ENCODE results near the gene SEC14L6. TPM values are rescaled to one million over a fixed set of nuclear protein-coding genes. Genes with fewer than 3 reads are reported as not detected.
"Not testable (repeated sequence)": the region's sequence is repeated elsewhere in the genome, so short reads cannot be mapped to it uniquely, and the experiment has no call there.

SEC14L6 gene
- total RNA-seq, 1 donor from 2014 or later: not detected

- no peak for DNase-seq (ENCODE audit: extremely low spot score in 2 of 2)
- Histone ChIP-seq H3K4me3 (no peak overlapping the region), H3K27ac (no peak overlapping the region), H3K4me1 (no peaks in the 10 kb centered on the region), H3K9me3 (no peaks in the 10 kb centered on the region), H3K27me3 (no peaks in the 10 kb centered on the region), H3K36me3 (no peaks in the 10 kb centered on the region)
- TF ChIP-seq POLR2AphosphoS5 (IDR thresholded peaks at IDR 0.05; ENCODE audit: insufficient read depth in 1 of 2, low read depth in 1 of 2) (no peak), POLR2A (IDR thresholded peaks at IDR 0.05) (no peak), CTCF (IDR thresholded peaks at IDR 0.05) (no peak)
- intact Hi-C loops (cut with DNase I): no loop called here
Observed at GRCh38 chr22:30568137-30568805, 21.7 kb upstream of the SEC14L6 start.

DNA sequence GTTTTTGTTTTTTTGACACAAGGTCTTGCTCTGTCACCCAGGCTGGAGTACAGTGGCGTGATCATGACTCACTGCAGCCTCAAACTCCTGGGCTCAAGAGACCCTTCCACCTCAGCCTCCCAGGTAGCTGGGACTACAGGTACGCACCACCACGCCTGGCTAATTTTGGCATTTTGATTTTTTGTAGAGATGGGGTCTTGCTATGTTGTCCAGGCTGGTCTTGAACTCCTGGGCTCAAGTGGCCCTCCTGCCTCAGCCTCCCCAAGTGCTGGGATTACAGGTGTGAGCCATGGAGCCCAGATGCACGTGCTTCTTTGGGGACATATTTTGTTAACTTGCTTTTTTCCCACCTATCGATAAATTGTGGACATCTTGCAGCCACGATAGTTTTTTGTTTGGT, 20.7 kb upstream of the SEC14L6 start:
- intact Hi-C loops (cut with DNase I); H3K4me3 ChIP-seq; DNase-seq (ENCODE audit: extremely low spot score in 2 of 2): not testable (repeated sequence)

GRCh38 chr22:30566125-30566524, 19.6 kb upstream of the SEC14L6 start:
- TF ChIP-seq POLR2A (IDR thresholded peaks at IDR 0.05): no peak
- TF ChIP-seq POLR2AphosphoS5 (IDR thresholded peaks at IDR 0.05; ENCODE audit: insufficient read depth in 1 of 2, low read depth in 1 of 2): no peak
- TF ChIP-seq CTCF (IDR thresholded peaks at IDR 0.05): no peak
- no peak overlapping the region for H3K4me3 ChIP-seq
- no peaks in the 10 kb centered on the region for H3K4me1 ChIP-seq
- no peak for DNase-seq (ENCODE audit: extremely low spot score in 2 of 2)
- intact Hi-C loops (cut with DNase I): no loop called here
- H3K27ac ChIP-seq: no peak overlapping the region
- H3K27me3 ChIP-seq: no peaks in the 10 kb centered on the region
- H3K36me3 ChIP-seq: no peaks in the 10 kb centered on the region
- no peaks in the 10 kb centered on the region for H3K9me3 ChIP-seq

More for the DNA sequence above, 20.7 kb upstream of the SEC14L6 start:
- H3K4me1 ChIP-seq, H3K36me3 ChIP-seq, H3K27ac ChIP-seq, H3K27me3 ChIP-seq, H3K9me3 ChIP-seq: not testable (repeated sequence)

GRCh38 chr22:30565341-30565740, 18.8 kb upstream of the SEC14L6 start:
- H3K4me3 ChIP-seq: no peak overlapping the region
- no peak for DNase-seq (ENCODE audit: extremely low spot score in 2 of 2)
- TF ChIP-seq POLR2AphosphoS5 (IDR thresholded peaks at IDR 0.05; ENCODE audit: insufficient read depth in 1 of 2, low read depth in 1 of 2) (no peak), CTCF (IDR thresholded peaks at IDR 0.05) (no peak), POLR2A (IDR thresholded peaks at IDR 0.05) (no peak)
- H3K27ac ChIP-seq: no peak overlapping the region
- H3K36me3 ChIP-seq: no peaks in the 10 kb centered on the region
- H3K27me3 ChIP-seq: no peaks in the 10 kb centered on the region
- intact Hi-C loops (cut with DNase I): no loop called here
- H3K4me1 ChIP-seq: no peaks in the 10 kb centered on the region
- no peaks in the 10 kb centered on the region for H3K9me3 ChIP-seq

- Histone ChIP-seq H3K27ac (no peak overlapping the region), H3K36me3 (no peaks in the 10 kb centered on the region), H3K4me3 (no peak overlapping the region), H3K27me3 (no peaks in the 10 kb centered on the region), H3K4me1 (no peaks in the 10 kb centered on the region), H3K9me3 (no peaks in the 10 kb centered on the region)
- DNase-seq (ENCODE audit: extremely low spot score in 2 of 2): no peak
- no peak for TF ChIP-seq CTCF (IDR thresholded peaks at IDR 0.05)
- no peak for TF ChIP-seq POLR2AphosphoS5 (IDR thresholded peaks at IDR 0.05; ENCODE audit: insufficient read depth in 1 of 2, low read depth in 1 of 2)
- no peak for TF ChIP-seq POLR2A (IDR thresholded peaks at IDR 0.05)
- intact Hi-C loops (cut with DNase I): no loop called here
Observed at GRCh38 chr22:30564761-30565119, 18.2 kb upstream of the SEC14L6 start.
